Spleen (tissue), 7 donors: ENCODE results near the gene TLE5.

Experiments used
- CTCF ChIP-seq, 11 experiments: fragments of 200-600 bp in 7 of 11; fragments of 450-650 bp in 4 of 11; sonication (generic) in 4 of 11; IDR thresholded peaks in 8 of 11; conservative IDR thresholded peaks in 3 of 11; 1 replicate in 7 of 11; 2 replicates in 4 of 11; pipeline versions ENCODE4 v1.4.0 to v1.8.0; 2016 to 2021; ENCODE audit warnings: antibody characterized with exemption in 11 of 11, inconsistent platforms in 4 of 11, mild to moderate bottlenecking in 1 of 11
- POLR2A ChIP-seq, 3 donors: fragments of 450-650 bp; IDR thresholded peaks; one replicate each; pipeline ENCODE4 v1.5.1; 2017; ENCODE audit warnings: antibody characterized with exemption in 3 of 3, mild to moderate bottlenecking in 1 of 3
- POLR2AphosphoS5 ChIP-seq, 3 donors: sonication (generic); formaldehyde crosslinking; IDR thresholded peaks; one replicate each; pipeline ENCODE4 v1.5.1; 2017; ENCODE audit warnings: antibody characterized with exemption in 3 of 3
- donor health status: DM: no; HTN: no; CAD: no; lungs with moderate emphysema.
- donor health status: DM: no; HTN: no; CAD: no.
- donor health status: DM: no; HTN: no; CAD: no.

DNA sequence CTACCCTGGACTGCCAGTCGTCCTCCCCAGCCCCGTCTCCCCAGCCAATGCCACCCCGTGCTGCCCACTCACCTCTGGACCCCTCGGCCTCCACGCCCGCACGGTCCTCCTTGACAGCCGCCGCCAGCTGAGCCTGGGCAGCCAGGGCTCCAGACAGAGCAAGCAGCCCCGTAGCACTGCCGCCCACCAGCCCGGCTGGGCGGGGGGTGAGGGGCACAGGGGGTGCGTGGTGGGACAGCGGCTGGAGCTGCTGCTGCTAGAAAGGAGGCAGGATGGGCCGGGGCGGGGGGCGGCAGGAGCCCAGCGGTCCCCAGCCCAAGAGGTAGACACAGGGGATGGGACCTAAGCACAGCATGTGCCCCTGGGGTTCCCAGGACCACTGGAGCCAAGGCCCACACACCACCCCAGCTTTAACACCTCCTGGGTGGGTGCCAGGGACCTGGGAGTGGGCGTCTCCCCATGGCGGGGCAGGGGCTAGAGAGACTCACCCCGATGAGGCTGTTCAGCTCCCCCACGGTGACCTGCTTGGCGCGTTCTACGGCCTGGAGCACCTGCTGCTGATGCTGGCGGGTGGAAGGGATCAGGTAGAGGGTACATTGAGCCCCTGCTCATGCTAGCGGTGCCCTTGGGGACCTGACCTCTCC lies 43.0 kb downstream of the TLE5 start:
- TF ChIP-seq CTCF (IDR thresholded peaks at IDR 0.05 in 8 of 11, conservative IDR thresholded peaks at IDR 0.05 in 3 of 11), result no peak
- TF ChIP-seq POLR2A (IDR thresholded peaks at IDR 0.05), result no peak
- no peak for TF ChIP-seq POLR2AphosphoS5 (IDR thresholded peaks at IDR 0.05)
